DMS53 treated with DMSO at 0.1 percent for 48 hours (cell line): ENCODE measurements around the gene FETUB.
"Not testable (repeated sequence)": the region's sequence is repeated elsewhere in the genome, so short reads cannot be mapped to it uniquely, and the experiment has no call there.

Source experiments
- DNase-seq: peaks from one replicate; lab custom pipeline; 2025; ENCODE audit not compliant: unreplicated experiment; lab: John Stamatoyannopoulos, UW

Gene FETUB

GRCh38 chr3:186670155-186670554, 30.0 kb downstream of the FETUB start:
- no peak for DNase-seq

GRCh38 chr3:186671051-186671450, 30.9 kb downstream of the FETUB start:
- DNase-seq, result no peak

- no peak for DNase-seq
These were observed 38.4 kb downstream of the FETUB start for GRCh38 chr3:186678604-186679003.

- DNase-seq, result no peak
These were observed 39.0 kb downstream of the FETUB start for GRCh38 chr3:186679151-186679550.

GRCh38 chr3:186680869-186681268, 40.7 kb downstream of the FETUB start:
- no peak for DNase-seq

- no peak for DNase-seq
These were observed 42.6 kb downstream of the FETUB start for GRCh38 chr3:186682812-186683211.

GRCh38 chr3:186683979-186684378, 43.8 kb downstream of the FETUB start:
- no peak for DNase-seq

GRCh38 chr3:186686475-186686874, 46.3 kb downstream of the FETUB start:
- not testable (repeated sequence) for DNase-seq

GRCh38 chr3:186687120-186687651, 47.0 kb downstream of the FETUB start:
- DNase-seq, result no peak

- DNase-seq, result not testable (repeated sequence)
These were observed 50.1 kb downstream of the FETUB start for GRCh38 chr3:186690304-186690703.

GRCh38 chr3:186691676-186692075, 51.5 kb downstream of the FETUB start:
- no peak for DNase-seq

- DNase-seq, result no peak
These were observed 53.6 kb downstream of the FETUB start for GRCh38 chr3:186693843-186694242.

- no peak for DNase-seq
These were observed 54.3 kb downstream of the FETUB start for GRCh38 chr3:186694288-186695032.

- no peak for DNase-seq
These were observed 56.3 kb downstream of the FETUB start for GRCh38 chr3:186696522-186696921.

GRCh38 chr3:186697510-186697909, 57.3 kb downstream of the FETUB start:
- no peak for DNase-seq

- no peak for DNase-seq
These were observed 60.1 kb downstream of the FETUB start for GRCh38 chr3:186700267-186700666.

- DNase-seq, result not testable (repeated sequence)
These were observed 62.3 kb downstream of the FETUB start for GRCh38 chr3:186702451-186702850.
